ENCODE data around the gene ALOX5.
"Not testable (repeated sequence)": the region's sequence is repeated elsewhere in the genome, so short reads cannot be mapped to it uniquely, and the experiment has no call there.

Gene ALOX5

GRCh38 chr10:45373576-45374349 is at the start of gene ALOX5:
ALOX5 (plus strand) TSS chr10:45374216; CDS start chr10:45374280, 64 bp downstream.
- peak; percentile 20 for DNase-seq

- no peak for DNase-seq
Observed at GRCh38 chr10:45325116-45325515, 48.9 kb upstream of the ALOX5 start.

- DNase-seq = not testable (repeated sequence)
Observed at GRCh38 chr10:45326864-45327263, 47.2 kb upstream of the ALOX5 start.

- DNase-seq = not testable (repeated sequence)
Observed at GRCh38 chr10:45331824-45332223, 42.2 kb upstream of the ALOX5 start.

DNA sequence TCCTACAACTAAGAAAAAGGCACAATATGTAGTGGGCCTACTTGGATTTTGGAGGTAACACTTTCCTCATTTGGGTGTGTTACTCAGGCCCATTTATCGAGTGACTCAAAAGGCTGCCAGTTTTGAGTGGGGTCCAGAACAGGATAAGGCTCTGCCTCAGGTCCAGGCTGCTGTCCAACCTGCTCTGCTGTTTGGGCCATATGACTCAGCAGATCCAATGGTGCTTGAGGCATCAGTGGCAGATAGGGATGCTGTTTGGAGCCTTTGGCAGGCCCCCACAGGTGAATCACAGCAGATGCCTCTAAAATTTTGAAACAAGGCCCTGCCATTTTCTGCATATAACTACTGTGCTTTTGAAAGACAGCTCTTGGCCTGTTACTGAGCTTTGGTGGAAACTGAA is 34.1 kb upstream of the ALOX5 start:
- DNase-seq = no peak

GRCh38 chr10:45340420-45340819 is 33.6 kb upstream of the ALOX5 start:
- DNase-seq = not testable (repeated sequence)

- DNase-seq = not testable (repeated sequence)
Observed at GRCh38 chr10:45346652-45347335, 27.2 kb upstream of the ALOX5 start.

DNA sequence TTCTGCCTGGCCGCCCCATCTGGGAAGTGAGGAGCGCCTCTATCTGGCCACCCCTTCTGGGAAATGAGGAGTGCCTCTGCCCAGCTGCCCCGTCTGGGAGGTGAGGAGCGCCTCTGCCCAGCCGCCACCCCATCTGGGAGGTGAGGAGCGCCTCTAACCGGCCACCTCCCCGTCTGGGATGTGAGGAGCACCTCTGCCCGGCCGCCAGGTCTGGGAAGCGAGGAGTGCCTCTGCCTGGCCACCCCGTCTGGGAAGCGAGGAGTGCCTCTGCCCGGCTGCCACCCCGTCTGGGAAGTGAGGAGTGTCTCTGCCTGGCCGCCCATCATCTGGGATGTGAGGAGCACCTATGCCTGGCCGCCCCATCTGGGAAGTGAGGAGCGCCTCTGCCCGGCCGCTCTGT is 26.6 kb upstream of the ALOX5 start:
- DNase-seq = not testable (repeated sequence)

DNA sequence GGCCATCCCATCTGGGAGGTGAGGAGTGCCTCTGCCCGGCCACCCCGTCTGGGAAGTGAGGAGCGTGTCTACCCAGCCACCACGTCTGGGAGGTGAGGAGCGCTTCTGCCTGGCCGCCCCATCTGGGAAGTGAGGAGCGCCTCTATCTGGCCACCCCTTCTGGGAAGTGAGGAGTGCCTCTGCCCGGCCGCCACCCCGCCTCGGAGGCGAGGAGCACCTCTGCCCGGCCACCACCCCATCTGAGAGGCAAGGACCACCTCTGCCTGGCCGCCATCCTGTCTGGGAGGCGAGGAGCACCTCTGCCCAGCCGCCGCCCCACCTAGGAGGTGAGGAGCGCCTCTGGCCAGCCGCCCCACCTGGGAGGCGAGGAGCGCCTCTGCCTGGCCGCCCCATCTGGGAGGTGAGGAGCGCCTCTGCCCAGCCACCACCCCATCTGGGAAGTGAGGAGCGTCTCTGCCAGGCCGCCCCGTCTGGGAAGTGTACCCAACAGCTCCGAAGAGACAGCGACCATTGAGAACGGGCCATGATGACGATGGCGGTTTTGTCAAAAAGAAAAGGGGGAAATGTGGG is 25.7 kb upstream of the ALOX5 start:
- DNase-seq = not testable (repeated sequence)

- no peak for DNase-seq
Observed at GRCh38 chr10:45353186-45353585, 20.8 kb upstream of the ALOX5 start.

- no peak for DNase-seq
Observed at GRCh38 chr10:45354261-45354660, 19.8 kb upstream of the ALOX5 start.

DNA sequence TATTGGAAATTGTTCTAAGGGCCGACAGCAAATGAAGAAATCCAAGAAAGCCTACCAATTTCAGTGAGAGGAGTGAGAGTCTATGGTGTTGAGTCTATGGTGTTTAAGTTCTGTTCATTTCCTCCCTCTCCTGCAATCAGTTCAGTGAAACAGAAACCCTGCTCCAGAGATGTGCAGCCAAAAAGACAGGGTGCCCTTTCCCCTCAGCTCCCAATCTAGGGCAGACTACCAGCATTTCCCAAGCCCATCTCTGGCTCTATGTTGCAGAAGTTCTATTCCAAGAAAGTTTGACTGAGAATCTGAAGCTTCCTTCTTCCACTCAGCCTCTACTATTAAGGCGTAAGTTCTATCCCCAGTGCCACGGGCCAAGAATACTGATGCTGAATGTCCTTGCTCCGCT is 18.5 kb upstream of the ALOX5 start:
- no peak for DNase-seq

DNA sequence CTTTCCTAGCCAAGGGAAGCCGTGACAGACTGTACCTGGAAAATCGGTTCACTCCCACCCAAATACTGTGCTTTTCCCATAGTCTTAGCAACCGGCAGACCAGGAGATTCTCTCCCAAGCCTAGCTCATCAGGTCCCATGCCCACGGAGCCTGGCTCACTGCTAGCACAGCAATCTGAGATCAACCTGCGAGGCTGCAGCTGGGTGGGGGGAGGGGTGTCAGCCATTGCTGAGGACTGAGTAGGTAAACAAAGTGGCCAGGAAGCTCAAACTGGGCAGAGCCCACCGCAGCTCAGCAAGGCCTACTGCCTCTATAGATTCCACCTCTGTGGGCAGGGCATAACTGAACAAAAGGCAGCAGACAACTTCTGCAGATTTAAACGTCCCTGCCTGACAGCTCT is 15.1 kb upstream of the ALOX5 start:
- DNase-seq = not testable (repeated sequence)

- DNase-seq = not testable (repeated sequence)
Observed at GRCh38 chr10:45361983-45362799, 11.8 kb upstream of the ALOX5 start.

DNA sequence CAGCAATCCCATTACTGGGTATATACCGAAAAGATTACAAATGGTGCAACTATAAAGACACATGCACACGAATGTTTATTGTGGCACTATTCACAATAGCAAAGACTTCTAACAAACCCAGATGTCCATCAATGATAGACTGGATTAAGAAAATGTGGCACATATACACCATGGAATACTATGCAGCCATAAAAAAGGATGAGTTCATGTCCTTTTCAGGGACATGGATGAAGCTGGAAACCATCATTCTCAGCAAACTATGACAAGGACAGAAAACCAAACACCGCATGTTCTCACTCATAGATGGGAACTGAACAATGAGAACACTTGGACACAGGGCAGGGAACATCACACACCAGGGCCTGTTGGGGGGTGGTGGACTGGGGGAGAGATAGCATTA is 6.4 kb upstream of the ALOX5 start:
- DNase-seq = not testable (repeated sequence)

- DNase-seq = no peak
Observed at GRCh38 chr10:45368181-45368580, 5.8 kb upstream of the ALOX5 start.

DNA sequence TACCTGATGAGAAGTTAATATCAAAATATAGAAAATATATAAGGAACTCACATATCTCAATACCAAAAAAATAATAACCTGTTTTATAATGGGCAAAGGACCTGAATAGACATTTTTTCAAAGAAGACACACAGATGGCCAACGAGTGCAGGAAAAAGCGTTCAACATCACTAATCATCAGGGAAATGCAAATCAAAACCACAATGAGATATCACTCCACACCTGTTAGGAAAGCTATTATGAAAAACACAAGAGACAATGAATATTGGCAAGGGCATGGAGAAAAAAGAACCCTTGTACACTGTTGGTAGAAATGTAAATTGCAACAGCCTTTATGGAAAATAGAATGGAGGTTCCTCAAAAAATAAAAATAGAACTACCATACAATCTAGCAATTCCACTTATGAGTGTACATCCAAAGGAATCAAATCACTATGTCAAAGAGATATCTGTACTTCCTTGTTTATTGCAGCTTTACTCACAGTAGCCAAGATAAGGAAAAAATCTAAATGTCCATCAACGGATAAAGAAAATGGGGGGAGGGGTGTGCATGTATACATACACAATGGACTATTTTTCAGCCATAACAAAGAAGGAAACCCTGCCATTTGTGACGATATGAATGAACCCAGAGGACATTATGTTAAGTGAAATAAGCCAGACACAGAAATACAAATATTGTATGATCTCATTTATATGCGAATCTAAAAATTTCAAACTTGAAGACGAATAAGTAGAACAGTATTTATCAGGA is 3.6 kb upstream of the ALOX5 start:
- DNase-seq = no peak

GRCh38 chr10:45371560-45371959 is 2.5 kb upstream of the ALOX5 start:
- DNase-seq = no peak

- DNase-seq = no peak
Observed at GRCh38 chr10:45372251-45372951, 1.6 kb upstream of the ALOX5 start.

- peak; percentile 25 for DNase-seq
Observed at GRCh38 chr10:45373003-45373575, 927 bp upstream of the ALOX5 start.

GRCh38 chr10:45374350-45375052 is 485 bp downstream of the ALOX5 start:
- no peak for DNase-seq
